8988T (cell line): ENCODE measurements around the gene EBF3.

Experiments
- DNase-seq: peaks from one replicate; pipeline ENCODE4 v3.0.0; 2011

The EBF3 gene

GRCh38 chr10:129910861-129911260 lies 53.2 kb downstream of the EBF3 start:
- DNase-seq: no peak

GRCh38 chr10:129909531-129910256 lies 54.4 kb downstream of the EBF3 start:
- no peak for DNase-seq

- no peak for DNase-seq
Observed at GRCh38 chr10:129909080-129909479, 55.0 kb downstream of the EBF3 start.

- DNase-seq: no peak
Observed at GRCh38 chr10:129908406-129908805, 55.7 kb downstream of the EBF3 start.

- DNase-seq: no peak
Observed at GRCh38 chr10:129905553-129905952, 58.5 kb downstream of the EBF3 start.

- DNase-seq: no peak
Observed at GRCh38 chr10:129904323-129904722, 59.8 kb downstream of the EBF3 start.

GRCh38 chr10:129901389-129902006 lies 62.6 kb downstream of the EBF3 start:
- DNase-seq: no peak

GRCh38 chr10:129900825-129901224 lies 63.2 kb downstream of the EBF3 start:
- DNase-seq: no peak

GRCh38 chr10:129899276-129900130 lies 64.6 kb downstream of the EBF3 start:
- DNase-seq: no peak

GRCh38 chr10:129898706-129899268 lies 65.3 kb downstream of the EBF3 start:
- DNase-seq: no peak

GRCh38 chr10:129897871-129898626 lies 66.0 kb downstream of the EBF3 start:
- DNase-seq: no peak

- DNase-seq: no peak
Observed at GRCh38 chr10:129896860-129897200, 67.2 kb downstream of the EBF3 start.

- no peak for DNase-seq
Observed at GRCh38 chr10:129896136-129896859, 67.8 kb downstream of the EBF3 start.

- DNase-seq: no peak
Observed at GRCh38 chr10:129895811-129896135, 68.3 kb downstream of the EBF3 start.

GRCh38 chr10:129894698-129895097 lies 69.4 kb downstream of the EBF3 start:
- no peak for DNase-seq

- no peak for DNase-seq
Observed at GRCh38 chr10:129893104-129894089, 70.7 kb downstream of the EBF3 start.

GRCh38 chr10:129892548-129893052 lies 71.5 kb downstream of the EBF3 start:
- DNase-seq: no peak

- DNase-seq: no peak
Observed at GRCh38 chr10:129891806-129892205, 72.3 kb downstream of the EBF3 start.

- no peak for DNase-seq
Observed at GRCh38 chr10:129890170-129890569, 73.9 kb downstream of the EBF3 start.

GRCh38 chr10:129888784-129889616 lies 75.1 kb downstream of the EBF3 start:
- DNase-seq: peak; percentile 83
